Rectal smooth muscle tissue (tissue), 1 donor: ENCODE data around the gene SLC8A1.
A peak's percentile ranks its signal among the peaks of the same experiment; 100 is the strongest.

ENCODE experiments used
- H3K27ac ChIP-seq: one replicate; pipeline ENCODE4 v1.7.0; 2013; ENCODE audit warnings: low read depth, low read length, inconsistent platforms
- H3K27me3 ChIP-seq: one replicate; pipeline ENCODE4 v1.7.0; 2013; ENCODE audit warnings: low read length; ENCODE audit not compliant: control insufficient read depth, insufficient read depth
- H3K36me3 ChIP-seq: one replicate; pipeline ENCODE4 v1.7.0; 2013; ENCODE audit warnings: low read length; ENCODE audit not compliant: control insufficient read depth, insufficient read depth
- H3K4me1 ChIP-seq: one replicate; pipeline ENCODE4 v1.7.0; 2013; ENCODE audit warnings: low read length; ENCODE audit not compliant: control insufficient read depth, insufficient read depth
- H3K4me3 ChIP-seq: one replicate; pipeline ENCODE4 v1.7.0; 2013; ENCODE audit warnings: low read length
- H3K9ac ChIP-seq: one replicate; pipeline ENCODE4 v1.7.0; 2013; ENCODE audit warnings: low read length

Gene SLC8A1

DNA sequence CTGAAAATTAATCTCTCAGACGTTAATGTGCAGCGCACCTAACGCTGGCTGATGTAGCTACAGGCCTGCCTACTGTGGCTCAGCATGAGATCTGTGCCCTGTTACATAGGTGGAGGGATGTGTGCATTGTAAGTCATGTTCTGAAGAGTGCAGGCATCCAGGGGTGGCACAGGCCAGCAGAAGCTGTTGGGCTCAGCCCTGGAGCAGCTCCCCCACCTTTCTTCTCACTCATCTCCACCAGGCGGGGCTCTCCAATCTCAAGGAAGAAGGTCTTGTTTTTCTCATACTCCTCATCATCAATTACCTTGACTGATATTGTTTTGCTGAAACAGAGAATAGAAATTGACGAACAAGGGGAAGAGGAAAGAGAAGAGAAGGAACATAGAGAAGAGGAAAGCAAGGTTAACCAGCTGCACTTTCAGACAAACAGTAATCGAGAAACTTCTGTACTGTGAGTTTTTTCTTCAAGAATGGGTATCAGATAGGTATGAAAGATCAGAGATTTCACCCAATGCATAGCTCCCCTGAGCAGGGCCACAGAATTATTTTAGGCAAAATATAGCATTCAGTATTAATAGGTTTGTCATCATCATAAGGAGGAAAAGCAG is 273.6 kb downstream of the SLC8A1 start:
- no peaks in the 10 kb centered on the region for H3K4me1 ChIP-seq
- H3K27me3 ChIP-seq = no peaks in the 10 kb centered on the region
- no peaks in the 10 kb centered on the region for H3K36me3 ChIP-seq
- H3K27ac ChIP-seq = no peak overlapping the region
- H3K4me3 ChIP-seq = no peak overlapping the region
- H3K9ac ChIP-seq = no peak overlapping the region

DNA sequence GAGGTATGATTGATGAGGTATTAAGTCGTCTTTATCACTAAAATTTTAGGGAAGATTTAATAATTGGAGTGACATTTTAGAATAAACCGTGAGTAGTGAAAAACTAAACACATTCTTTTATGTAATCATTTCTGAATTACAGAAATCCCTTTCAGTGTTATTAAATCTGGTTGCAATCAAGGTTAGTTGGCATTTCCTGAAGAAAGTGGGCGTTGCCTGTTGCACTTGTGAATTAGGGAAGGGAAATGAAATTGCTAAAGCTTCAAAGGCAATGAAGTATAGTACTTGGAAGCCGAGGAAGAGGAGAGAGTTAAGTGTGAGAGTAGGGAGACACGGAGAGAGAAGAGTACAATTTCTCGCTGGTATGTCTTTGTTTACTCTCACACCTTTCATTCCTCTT is 274.5 kb downstream of the SLC8A1 start:
- no peak overlapping the region for H3K9ac ChIP-seq
- H3K27ac ChIP-seq = no peak overlapping the region
- H3K4me3 ChIP-seq = no peak overlapping the region
- H3K4me1 ChIP-seq = no peaks in the 10 kb centered on the region
- no peaks in the 10 kb centered on the region for H3K27me3 ChIP-seq
- no peaks in the 10 kb centered on the region for H3K36me3 ChIP-seq

DNA sequence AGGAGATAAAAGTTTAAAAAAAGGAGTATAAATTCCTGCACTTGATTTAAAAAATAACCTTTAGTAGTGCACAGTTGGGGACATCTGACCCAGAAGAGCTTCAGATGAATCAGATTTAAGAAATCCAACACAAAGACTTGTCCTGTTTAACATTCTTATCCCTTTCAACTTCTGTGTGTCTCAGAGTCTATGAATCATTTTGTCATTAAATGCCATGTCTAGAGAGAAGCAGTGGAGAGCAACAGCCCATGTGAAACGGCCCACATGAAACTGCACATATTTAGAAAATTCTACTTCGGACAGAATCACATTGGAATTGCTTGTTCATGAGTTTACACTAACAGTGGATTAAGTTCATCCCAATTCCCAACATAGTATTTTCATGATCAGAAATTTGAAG is 278.6 kb downstream of the SLC8A1 start:
- H3K27ac ChIP-seq = no peak overlapping the region
- no peak overlapping the region for H3K4me3 ChIP-seq
- no peaks in the 10 kb centered on the region for H3K4me1 ChIP-seq
- no peaks in the 10 kb centered on the region for H3K27me3 ChIP-seq
- H3K9ac ChIP-seq = no peak overlapping the region
- H3K36me3 ChIP-seq = no peaks in the 10 kb centered on the region

DNA sequence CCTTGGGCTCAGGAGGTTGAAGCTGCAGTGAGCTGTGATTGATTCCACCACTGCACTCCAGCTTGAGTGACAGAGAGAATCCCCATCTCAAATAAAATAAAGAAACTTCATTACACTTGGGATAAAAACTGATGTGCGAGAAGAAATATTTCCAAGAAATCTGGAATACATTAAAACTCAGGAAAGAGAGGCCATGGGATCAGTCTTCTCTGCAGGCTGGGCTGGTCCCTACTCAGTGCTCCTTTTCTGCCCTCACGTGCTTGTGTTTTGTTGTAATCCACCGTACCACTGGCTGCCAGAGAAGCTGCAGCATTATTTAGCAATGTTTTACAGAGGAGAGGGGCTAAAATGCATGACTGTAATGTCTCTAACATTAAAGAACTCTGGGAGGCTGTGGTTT is 282.0 kb downstream of the SLC8A1 start:
- H3K4me1 ChIP-seq = peaks cover 8% of the 10 kb centered on the region
- H3K27ac ChIP-seq = no peak overlapping the region
- H3K4me3 ChIP-seq = no peak overlapping the region
- no peak overlapping the region for H3K9ac ChIP-seq
- H3K36me3 ChIP-seq = no peaks in the 10 kb centered on the region
- no peaks in the 10 kb centered on the region for H3K27me3 ChIP-seq

DNA sequence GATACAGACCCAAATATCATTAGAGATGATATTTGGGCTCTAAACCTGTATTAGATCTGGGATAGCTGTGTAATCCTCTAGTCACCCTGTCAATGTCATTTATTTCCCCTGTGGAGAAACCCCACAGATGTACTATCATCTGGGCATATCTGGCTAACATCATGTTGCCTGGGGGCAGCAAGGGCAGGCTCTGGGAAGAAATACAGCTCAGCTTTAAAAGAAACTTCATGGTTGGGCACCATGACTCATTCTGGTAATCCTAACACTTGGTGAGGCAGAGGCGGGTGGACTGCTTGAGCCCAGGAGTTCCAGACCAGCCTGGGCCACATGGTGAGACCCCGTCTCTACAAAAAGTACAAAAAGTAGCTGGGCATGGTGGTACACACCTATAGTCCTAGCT is 282.5 kb downstream of the SLC8A1 start:
- Histone ChIP-seq H3K4me1 (peaks cover 8% of the 10 kb centered on the region), H3K27me3 (no peaks in the 10 kb centered on the region), H3K4me3 (no peak overlapping the region), H3K27ac (no peak overlapping the region), H3K9ac (no peak overlapping the region), H3K36me3 (no peaks in the 10 kb centered on the region)

DNA sequence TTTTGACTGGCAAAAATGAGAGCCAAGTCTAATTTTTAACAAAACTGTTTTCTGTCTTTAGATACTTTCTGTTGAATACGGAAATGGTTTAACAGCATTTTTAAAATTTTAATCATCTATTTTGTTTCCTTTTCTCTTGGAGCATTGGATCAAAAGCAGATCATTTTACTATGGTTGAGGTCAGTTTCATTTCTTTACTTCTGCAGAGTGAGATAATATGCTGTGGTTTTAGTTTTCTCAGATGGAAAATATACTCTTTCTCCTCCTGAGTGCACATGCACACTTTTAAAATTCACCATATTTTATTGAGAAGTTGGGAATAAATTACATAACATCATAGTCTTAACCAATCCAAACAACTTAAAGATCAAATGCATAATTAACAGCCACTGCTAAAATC is 283.3 kb downstream of the SLC8A1 start:
- Histone ChIP-seq H3K9ac (no peak overlapping the region), H3K4me1 (peaks cover 8% of the 10 kb centered on the region), H3K27me3 (no peaks in the 10 kb centered on the region), H3K27ac (no peak overlapping the region), H3K36me3 (no peaks in the 10 kb centered on the region), H3K4me3 (no peak overlapping the region)

DNA sequence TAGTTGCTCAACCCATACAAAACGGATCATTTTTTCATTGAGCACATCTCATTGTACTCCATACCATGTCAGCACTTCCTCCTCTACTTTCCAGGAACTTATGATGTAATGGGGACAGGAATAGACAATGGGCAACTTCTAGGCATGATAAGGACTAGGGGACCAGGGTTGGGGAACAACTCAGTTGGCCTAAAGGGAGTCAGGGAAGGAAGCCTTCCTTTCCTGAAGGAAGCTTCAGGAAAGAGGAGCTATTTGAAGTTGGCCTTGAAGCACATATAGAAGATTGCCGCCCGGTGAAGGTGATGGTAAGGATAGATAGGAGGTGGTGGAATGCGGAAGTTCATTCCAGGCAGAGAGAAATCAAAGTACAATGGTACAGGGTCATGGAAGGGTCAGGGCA is 283.9 kb downstream of the SLC8A1 start:
- H3K27ac ChIP-seq = no peak overlapping the region
- no peak overlapping the region for H3K4me3 ChIP-seq
- peaks cover 8% of the 10 kb centered on the region for H3K4me1 ChIP-seq

DNA sequence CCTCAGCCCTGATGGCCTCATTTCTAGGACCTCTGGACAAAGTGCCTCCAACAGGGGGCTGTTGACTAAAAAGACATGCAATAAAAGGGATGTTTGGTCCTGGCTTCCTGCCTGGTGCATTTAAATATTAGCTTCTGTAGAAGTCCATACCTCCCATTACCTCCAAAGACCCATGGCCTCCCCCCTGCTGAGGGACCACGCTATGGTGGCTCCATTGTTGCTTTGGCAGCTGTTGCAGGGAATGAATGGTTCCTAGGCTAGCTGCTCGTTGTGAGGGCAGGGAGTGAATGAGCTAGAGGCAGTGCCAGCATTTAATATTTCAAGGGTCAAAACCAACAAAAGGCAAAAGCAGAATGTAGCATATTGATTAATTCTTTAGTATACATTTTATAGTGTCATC is 285.9 kb downstream of the SLC8A1 start:
- Histone ChIP-seq H3K27me3 (no peaks in the 10 kb centered on the region), H3K4me1 (peaks cover 8% of the 10 kb centered on the region), H3K9ac (no peak overlapping the region), H3K36me3 (no peaks in the 10 kb centered on the region), H3K4me3 (no peak overlapping the region), H3K27ac (peak overlapping the region; percentile 34)

More for the DNA sequence above, 283.9 kb downstream of the SLC8A1 start:
- Histone ChIP-seq H3K27me3 (no peaks in the 10 kb centered on the region), H3K36me3 (no peaks in the 10 kb centered on the region), H3K9ac (no peak overlapping the region)

DNA sequence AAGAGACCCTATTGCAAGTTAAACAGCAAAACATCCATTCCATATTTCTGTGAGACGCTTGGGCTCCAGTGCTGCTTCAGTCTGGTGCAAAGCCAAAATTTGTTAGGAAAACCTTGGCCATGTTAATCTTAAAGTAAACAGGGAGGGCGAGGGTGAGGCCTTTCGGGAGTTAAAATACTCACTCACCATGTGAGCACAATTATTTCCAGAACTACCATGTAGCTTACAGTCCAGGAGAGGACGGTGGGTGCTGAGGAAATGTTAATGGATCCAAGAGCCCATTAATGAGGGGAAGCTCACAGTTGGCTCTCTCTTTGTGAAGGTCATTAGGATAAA is 286.4 kb downstream of the SLC8A1 start:
- Histone ChIP-seq H3K27me3 (no peaks in the 10 kb centered on the region), H3K9ac (no peak overlapping the region), H3K4me1 (peaks cover 8% of the 10 kb centered on the region), H3K27ac (peak overlapping the region; percentile 34), H3K4me3 (no peak overlapping the region), H3K36me3 (no peaks in the 10 kb centered on the region)

DNA sequence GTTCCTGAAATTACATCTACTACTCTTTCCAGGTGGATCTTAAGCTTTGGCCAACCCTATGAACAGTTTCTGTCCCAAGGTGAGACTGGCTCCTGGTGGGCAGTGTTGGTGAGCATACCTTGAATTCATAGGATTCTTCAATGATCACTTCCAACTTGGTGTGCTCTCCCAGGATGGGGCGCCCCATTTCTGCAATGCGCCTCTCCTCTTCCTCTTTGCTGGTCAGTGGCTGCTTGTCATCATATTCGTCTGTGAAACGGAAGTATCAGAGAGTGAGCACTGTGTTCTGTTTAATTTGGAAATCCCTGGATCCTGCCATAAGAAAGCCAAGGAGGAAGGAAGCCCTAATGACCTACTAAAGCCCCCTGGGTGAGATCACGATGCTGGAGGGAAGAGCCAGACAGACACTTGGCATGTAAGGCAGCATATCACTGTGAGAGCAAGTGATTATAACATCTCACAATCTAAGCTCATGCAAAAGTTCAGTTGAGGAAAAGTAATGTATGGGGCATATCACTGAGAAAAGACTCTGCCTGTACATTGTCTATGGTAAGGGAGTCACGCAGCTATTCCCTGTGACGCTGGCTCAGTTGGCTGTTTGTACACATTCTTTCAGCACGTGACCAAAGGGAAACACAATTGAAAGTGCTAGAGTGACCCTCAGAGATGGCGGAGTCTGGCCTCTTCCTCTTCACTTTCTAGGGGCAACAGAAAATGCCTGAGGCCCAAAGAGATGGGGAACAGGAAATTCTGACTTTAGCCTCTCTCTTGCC is 287.0 kb downstream of the SLC8A1 start:
- no peak overlapping the region for H3K9ac ChIP-seq
- H3K27me3 ChIP-seq = no peaks in the 10 kb centered on the region
- no peak overlapping the region for H3K4me3 ChIP-seq
- H3K36me3 ChIP-seq = no peaks in the 10 kb centered on the region
- peaks cover 8% of the 10 kb centered on the region for H3K4me1 ChIP-seq
- no peak overlapping the region for H3K27ac ChIP-seq

DNA sequence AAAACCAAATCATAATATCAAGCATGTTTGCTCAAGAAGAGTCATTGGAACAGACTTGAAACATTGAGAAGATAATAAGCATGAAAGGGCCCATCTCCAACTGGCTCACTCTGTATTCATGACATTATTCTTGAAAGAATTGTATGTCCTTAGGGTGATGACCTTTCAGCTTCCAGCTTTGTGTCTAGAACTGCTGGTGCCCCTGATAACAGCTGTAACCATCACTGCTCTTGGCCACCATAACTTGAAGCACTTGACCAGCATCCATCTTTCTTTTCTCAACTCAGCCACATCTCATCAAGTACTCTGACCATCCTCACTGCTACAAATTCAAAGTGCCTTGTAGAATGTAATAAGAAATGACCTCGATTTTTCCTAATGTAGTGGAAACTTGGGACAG is 289.9 kb downstream of the SLC8A1 start:
- H3K27me3 ChIP-seq = no peaks in the 10 kb centered on the region
- no peak overlapping the region for H3K9ac ChIP-seq
- H3K4me3 ChIP-seq = no peak overlapping the region
- no peaks in the 10 kb centered on the region for H3K36me3 ChIP-seq
- H3K4me1 ChIP-seq = peaks cover 8% of the 10 kb centered on the region
- H3K27ac ChIP-seq = no peak overlapping the region

DNA sequence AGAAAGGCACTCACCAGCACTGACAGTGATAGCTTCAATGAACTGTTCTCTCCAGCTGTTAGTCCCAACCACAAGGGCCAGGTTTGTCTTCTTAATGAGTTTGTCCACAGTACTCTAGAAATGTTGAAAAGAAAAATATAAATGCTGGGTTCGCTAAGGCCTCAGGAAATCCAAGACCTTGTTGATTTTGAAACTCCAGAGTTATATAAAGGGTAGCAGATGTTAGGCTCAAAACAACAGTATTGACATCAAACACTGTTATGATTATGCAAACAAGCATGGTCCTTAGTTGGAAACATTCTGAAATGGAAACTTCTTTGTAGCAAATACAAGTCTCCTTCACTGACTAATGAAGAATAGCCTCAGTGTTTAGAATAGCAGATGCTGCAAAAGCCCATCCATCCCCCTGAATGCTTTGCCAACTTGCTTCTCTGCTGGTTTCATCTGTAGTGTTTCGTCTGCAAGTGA is 291.1 kb downstream of the SLC8A1 start:
- no peak overlapping the region for H3K9ac ChIP-seq
- H3K27me3 ChIP-seq = no peaks in the 10 kb centered on the region
- H3K4me1 ChIP-seq = peaks cover 4% of the 10 kb centered on the region
- no peaks in the 10 kb centered on the region for H3K36me3 ChIP-seq
- H3K4me3 ChIP-seq = no peak overlapping the region
- H3K27ac ChIP-seq = no peak overlapping the region

DNA sequence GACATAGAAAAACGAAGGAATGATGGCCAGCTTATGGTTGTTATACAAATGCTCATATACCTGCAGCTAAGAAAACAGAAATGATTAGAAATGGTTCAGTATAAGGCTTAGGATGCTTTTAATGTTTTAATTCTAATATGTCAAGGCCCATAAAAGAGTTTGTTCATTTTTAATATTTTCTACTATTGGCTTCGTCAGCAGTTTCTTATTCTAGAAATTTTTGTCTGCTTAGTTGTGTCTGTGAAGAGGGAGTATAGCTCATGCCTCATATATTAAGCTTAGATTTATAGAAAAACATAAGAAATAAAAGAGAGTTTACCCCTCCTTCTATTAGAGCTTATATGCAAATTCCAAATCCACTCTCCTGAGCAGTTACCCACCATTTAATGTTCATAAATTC is 292.6 kb downstream of the SLC8A1 start:
- H3K36me3 ChIP-seq = no peaks in the 10 kb centered on the region
- H3K4me3 ChIP-seq = no peak overlapping the region
- no peak overlapping the region for H3K27ac ChIP-seq
- no peak overlapping the region for H3K9ac ChIP-seq
- H3K4me1 ChIP-seq = no peaks in the 10 kb centered on the region
- H3K27me3 ChIP-seq = no peaks in the 10 kb centered on the region
